ENCODE data around the gene CEBPA.
"Not testable (repeated sequence)": the region's sequence is repeated elsewhere in the genome, so short reads cannot be mapped to it uniquely, and the experiment has no call there.

The CEBPA gene

DNA sequence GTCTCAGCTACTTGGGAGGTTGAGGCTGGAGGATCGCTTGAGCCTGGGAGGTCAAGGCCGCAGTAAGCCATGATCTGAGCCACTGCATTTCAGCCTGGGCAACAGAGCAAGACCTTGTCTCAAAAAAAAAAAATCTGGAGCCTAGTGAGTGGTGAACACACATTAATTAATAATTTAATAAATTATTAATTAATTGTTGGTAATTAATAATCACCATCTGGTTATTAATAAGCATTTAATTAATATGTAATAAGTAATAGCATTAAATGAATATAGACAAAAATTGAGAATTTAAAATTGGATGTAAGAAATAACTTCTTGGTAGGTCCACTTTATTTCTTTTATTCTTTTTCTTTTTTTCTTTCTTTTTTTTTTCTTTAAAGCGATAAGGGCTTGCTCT lies 31.9 kb upstream of the CEBPA start:
- no peak for ATAC-seq
- no peaks in the 10 kb centered on the region for H3K36me3 Mint-ChIP-seq
- H3K4me1 Mint-ChIP-seq: peaks cover 9% of the 10 kb centered on the region
- H3K27me3 Mint-ChIP-seq: peaks cover 16% of the 10 kb centered on the region
- H3K4me3 Mint-ChIP-seq: no peak overlapping the region
- peaks cover 3% of the 10 kb centered on the region for H3K9me3 Mint-ChIP-seq
- no peak overlapping the region for H3K27ac Mint-ChIP-seq

DNA sequence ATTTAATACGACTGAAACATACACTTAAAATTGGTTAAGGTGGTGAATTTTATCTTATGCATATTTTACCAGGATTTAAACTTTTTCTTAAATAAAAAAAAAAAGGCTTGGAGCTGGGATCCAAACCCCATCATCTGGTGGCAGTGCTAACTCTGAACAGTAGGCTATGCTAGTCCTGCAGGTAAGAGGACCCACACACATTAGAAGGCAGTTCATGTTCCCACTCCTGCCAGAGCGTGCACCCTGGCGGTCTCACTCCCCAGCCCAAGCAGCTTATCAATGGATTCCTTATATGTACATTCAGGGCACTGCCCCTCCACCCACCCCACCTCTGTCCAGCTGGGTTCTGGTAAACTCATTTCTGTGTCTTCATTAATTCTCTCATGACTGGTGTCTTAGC lies 31.3 kb upstream of the CEBPA start:
- peaks cover 3% of the 10 kb centered on the region for H3K9me3 Mint-ChIP-seq
- H3K4me1 Mint-ChIP-seq: peaks cover 9% of the 10 kb centered on the region
- H3K36me3 Mint-ChIP-seq: no peaks in the 10 kb centered on the region
- no peak overlapping the region for H3K4me3 Mint-ChIP-seq
- no peak for ATAC-seq
- no peak overlapping the region for H3K27ac Mint-ChIP-seq
- H3K27me3 Mint-ChIP-seq: peaks cover 19% of the 10 kb centered on the region

DNA sequence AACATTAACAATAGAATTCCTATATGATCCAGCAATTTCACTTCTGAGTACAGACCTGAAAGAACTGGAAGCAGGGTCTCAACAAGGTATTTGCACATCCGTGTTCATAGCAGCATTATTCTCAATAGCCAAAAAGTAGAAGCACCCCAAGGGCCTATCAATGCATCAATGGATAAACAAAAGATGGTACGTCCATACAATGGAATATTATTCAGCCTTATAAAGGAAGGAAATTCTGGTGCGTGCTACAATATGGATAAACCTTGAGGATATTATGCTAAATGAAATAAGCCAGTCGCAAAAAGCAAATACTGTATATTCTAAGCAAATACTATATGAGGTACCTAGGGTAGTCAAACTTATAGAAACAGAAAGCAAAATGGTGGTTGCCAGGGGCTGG lies 30.8 kb upstream of the CEBPA start:
- no peaks in the 10 kb centered on the region for H3K36me3 Mint-ChIP-seq
- H3K9me3 Mint-ChIP-seq: peaks cover 3% of the 10 kb centered on the region
- H3K27me3 Mint-ChIP-seq: peaks cover 24% of the 10 kb centered on the region
- peaks cover 9% of the 10 kb centered on the region for H3K4me1 Mint-ChIP-seq
- H3K4me3 Mint-ChIP-seq: no peak overlapping the region
- H3K27ac Mint-ChIP-seq: no peak overlapping the region
- no peak for ATAC-seq

GRCh38 chr19:33332248-33332647 lies 29.9 kb upstream of the CEBPA start:
- peak; percentile 69 for ATAC-seq
- no peak overlapping the region for H3K27ac Mint-ChIP-seq
- H3K9me3 Mint-ChIP-seq: no peaks in the 10 kb centered on the region
- H3K4me3 Mint-ChIP-seq: no peak overlapping the region
- peaks cover 26% of the 10 kb centered on the region for H3K27me3 Mint-ChIP-seq
- H3K36me3 Mint-ChIP-seq: no peaks in the 10 kb centered on the region
- H3K4me1 Mint-ChIP-seq: peaks cover 9% of the 10 kb centered on the region

DNA sequence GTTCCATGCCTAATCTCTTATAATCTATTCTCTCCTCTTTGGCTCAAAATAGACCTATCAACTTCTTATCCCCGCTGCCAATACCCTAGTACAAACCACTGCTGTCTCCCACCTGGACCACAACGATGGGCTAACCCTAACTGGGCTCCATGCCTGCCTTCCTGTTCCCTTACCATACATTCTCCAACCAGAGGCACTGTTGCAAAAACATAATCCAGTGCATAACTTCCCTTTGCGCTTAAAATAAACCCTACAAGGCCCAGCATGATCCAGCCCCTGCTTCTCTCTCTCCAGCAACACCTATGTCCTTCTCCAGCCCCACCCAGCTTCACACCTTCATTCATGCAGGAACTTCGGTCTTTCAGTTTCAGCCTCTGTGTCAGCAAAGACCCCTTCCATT lies 27.4 kb upstream of the CEBPA start:
- no peaks in the 10 kb centered on the region for H3K36me3 Mint-ChIP-seq
- no peak overlapping the region for H3K4me3 Mint-ChIP-seq
- H3K9me3 Mint-ChIP-seq: no peaks in the 10 kb centered on the region
- ATAC-seq: no peak
- H3K27ac Mint-ChIP-seq: no peak overlapping the region
- peaks cover 9% of the 10 kb centered on the region for H3K4me1 Mint-ChIP-seq
- H3K27me3 Mint-ChIP-seq: peaks cover 26% of the 10 kb centered on the region

DNA sequence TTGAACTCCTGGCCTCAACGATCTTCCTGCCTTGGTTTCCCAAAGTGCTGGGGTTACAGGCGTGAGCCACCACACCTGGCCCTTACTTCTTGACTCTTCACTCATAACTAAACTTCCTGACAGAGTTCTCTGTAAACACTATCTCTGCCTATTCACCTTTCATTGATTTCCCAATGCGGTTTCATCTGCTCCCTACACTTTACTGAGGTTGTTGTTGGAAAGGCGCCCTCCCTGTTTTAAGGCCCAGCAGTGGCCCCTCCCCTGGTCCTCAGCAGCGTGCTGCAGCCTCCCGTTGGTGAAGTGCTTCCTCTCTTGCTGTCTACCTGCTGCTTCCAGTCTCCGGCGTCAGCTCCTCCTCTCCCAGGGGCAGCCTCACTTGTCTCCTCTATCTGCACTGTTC lies 26.7 kb upstream of the CEBPA start:
- Mint-ChIP-seq H3K4me3 (no peak overlapping the region), H3K27me3 (peaks cover 26% of the 10 kb centered on the region)

GRCh38 chr19:33325920-33326319 lies 23.6 kb upstream of the CEBPA start:
- Mint-ChIP-seq H3K9me3 (peaks cover 8% of the 10 kb centered on the region), H3K36me3 (no peaks in the 10 kb centered on the region), H3K4me3 (no peak overlapping the region), H3K4me1 (no peaks in the 10 kb centered on the region), H3K27me3 (peaks cover 26% of the 10 kb centered on the region), H3K27ac (no peak overlapping the region)
- ATAC-seq: no peak

More for the DNA sequence above, 26.7 kb upstream of the CEBPA start:
- Mint-ChIP-seq H3K4me1 (peaks cover 9% of the 10 kb centered on the region), H3K36me3 (no peaks in the 10 kb centered on the region), H3K9me3 (no peaks in the 10 kb centered on the region), H3K27ac (no peak overlapping the region)
- no peak for ATAC-seq

GRCh38 chr19:33324628-33325027 lies 22.3 kb upstream of the CEBPA start:
- Mint-ChIP-seq H3K27ac (no peak overlapping the region), H3K4me3 (no peak overlapping the region), H3K27me3 (peaks cover 17% of the 10 kb centered on the region), H3K4me1 (no peaks in the 10 kb centered on the region), H3K9me3 (peaks cover 13% of the 10 kb centered on the region), H3K36me3 (no peaks in the 10 kb centered on the region)
- ATAC-seq: no peak

DNA sequence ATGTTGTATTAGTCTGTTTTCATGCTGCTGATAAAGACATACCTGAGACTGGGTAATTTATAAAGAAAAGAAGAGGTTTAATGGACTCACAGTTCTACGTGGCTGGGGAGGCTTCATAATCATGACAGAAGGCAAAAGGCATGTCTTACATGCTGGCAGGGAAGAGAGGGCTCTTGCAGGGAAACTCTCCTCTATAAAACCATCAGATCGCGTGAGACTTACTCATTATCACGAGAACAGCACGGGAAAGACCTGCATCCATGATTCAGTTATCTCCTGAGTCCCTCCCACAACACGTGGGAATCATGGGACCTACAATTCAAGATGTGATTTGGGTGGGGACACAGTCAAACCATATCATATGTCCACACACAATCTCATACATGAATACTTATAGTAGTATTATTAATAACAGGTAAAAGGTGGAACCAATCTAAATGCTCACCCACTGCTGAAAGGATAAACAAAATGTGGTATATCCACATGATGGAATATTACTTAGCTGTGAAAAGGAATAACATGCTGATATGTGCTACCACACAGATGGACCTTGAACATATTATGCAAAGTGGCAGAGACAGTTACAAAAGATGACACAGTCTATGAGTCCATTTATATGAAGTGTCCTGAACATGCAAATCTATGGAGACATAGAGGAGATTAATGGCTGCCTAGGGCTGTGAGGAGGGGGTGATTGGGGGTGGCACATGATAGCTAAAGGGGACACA lies 20.9 kb upstream of the CEBPA start:
- H3K4me3 Mint-ChIP-seq: no peak overlapping the region
- H3K9me3 Mint-ChIP-seq: peaks cover 13% of the 10 kb centered on the region
- peaks cover 3% of the 10 kb centered on the region for H3K27me3 Mint-ChIP-seq
- ATAC-seq: no peak
- H3K27ac Mint-ChIP-seq: no peak overlapping the region
- no peaks in the 10 kb centered on the region for H3K36me3 Mint-ChIP-seq
- no peaks in the 10 kb centered on the region for H3K4me1 Mint-ChIP-seq

GRCh38 chr19:33320636-33321035 lies 18.3 kb upstream of the CEBPA start:
- Mint-ChIP-seq H3K36me3 (no peaks in the 10 kb centered on the region), H3K27me3 (peaks cover 15% of the 10 kb centered on the region), H3K27ac (no peak overlapping the region), H3K4me1 (no peaks in the 10 kb centered on the region), H3K9me3 (peaks cover 13% of the 10 kb centered on the region), H3K4me3 (no peak overlapping the region)
- ATAC-seq: no peak

DNA sequence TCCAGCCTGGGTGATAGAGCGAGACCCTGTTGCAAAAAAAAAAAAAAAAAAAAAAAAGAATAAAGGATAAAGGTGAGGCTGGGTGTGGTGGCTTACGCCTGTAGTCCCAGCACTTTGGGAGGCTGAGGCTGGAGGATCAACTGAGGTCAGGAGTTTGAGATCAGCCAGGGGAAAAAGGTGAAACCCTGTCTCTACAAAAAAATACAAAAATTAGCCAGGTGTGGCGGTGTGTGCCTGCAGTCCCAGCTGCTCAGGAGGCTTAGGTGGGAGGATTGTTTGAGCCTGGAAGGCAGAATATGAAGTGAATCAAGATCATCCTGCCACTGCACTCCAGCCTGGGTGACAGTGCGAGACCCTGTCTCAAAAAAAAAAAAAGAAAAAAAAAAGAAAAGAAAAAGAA lies 15.7 kb upstream of the CEBPA start:
- H3K27ac Mint-ChIP-seq, H3K4me3 Mint-ChIP-seq, H3K4me1 Mint-ChIP-seq, ATAC-seq, H3K36me3 Mint-ChIP-seq: not testable (repeated sequence)
- Mint-ChIP-seq H3K9me3 (peaks cover 13% of the 10 kb centered on the region), H3K27me3 (peaks cover 18% of the 10 kb centered on the region)

- Mint-ChIP-seq H3K27me3 (peaks cover 22% of the 10 kb centered on the region), H3K27ac (no peak overlapping the region), H3K9me3 (peaks cover 13% of the 10 kb centered on the region), H3K4me3 (no peak overlapping the region), H3K4me1 (no peaks in the 10 kb centered on the region), H3K36me3 (no peaks in the 10 kb centered on the region)
- ATAC-seq: no peak
These were observed 15.2 kb upstream of the CEBPA start for GRCh38 chr19:33317517-33317916.

GRCh38 chr19:33316541-33317264 lies 14.4 kb upstream of the CEBPA start:
- Mint-ChIP-seq H3K27ac (no peak overlapping the region), H3K4me1 (no peaks in the 10 kb centered on the region), H3K36me3 (no peaks in the 10 kb centered on the region), H3K4me3 (no peak overlapping the region), H3K9me3 (peaks cover 9% of the 10 kb centered on the region), H3K27me3 (peaks cover 30% of the 10 kb centered on the region)
- ATAC-seq: no peak

GRCh38 chr19:33312808-33313207 lies 10.5 kb upstream of the CEBPA start:
- H3K36me3 Mint-ChIP-seq: not testable (repeated sequence)

GRCh38 chr19:33312065-33312464 lies 9.7 kb upstream of the CEBPA start:
- H3K36me3 Mint-ChIP-seq: no peaks in the 10 kb centered on the region
- ATAC-seq: no peak
- H3K4me3 Mint-ChIP-seq: no peak overlapping the region
- peaks cover 2% of the 10 kb centered on the region for H3K9me3 Mint-ChIP-seq
- H3K4me1 Mint-ChIP-seq: no peaks in the 10 kb centered on the region
- peaks cover 57% of the 10 kb centered on the region for H3K27me3 Mint-ChIP-seq
- no peak overlapping the region for H3K27ac Mint-ChIP-seq

More at GRCh38 chr19:33312808-33313207, 10.5 kb upstream of the CEBPA start:
- H3K9me3 Mint-ChIP-seq, H3K27ac Mint-ChIP-seq, H3K4me3 Mint-ChIP-seq, H3K4me1 Mint-ChIP-seq, ATAC-seq: not testable (repeated sequence)
- peaks cover 57% of the 10 kb centered on the region for H3K27me3 Mint-ChIP-seq

GRCh38 chr19:33311326-33311682 lies 9.0 kb upstream of the CEBPA start:
- Mint-ChIP-seq H3K27me3 (peaks cover 49% of the 10 kb centered on the region), H3K4me3 (no peak overlapping the region), H3K36me3 (no peaks in the 10 kb centered on the region), H3K9me3 (peaks cover 2% of the 10 kb centered on the region), H3K4me1 (no peaks in the 10 kb centered on the region), H3K27ac (no peak overlapping the region)
- ATAC-seq: no peak
